Neural crest cell (in vitro differentiated cells): ENCODE results near the gene TRIM63. TPM values are rescaled to one million over a fixed set of nuclear protein-coding genes. Genes with fewer than 3 reads are reported as not detected.

Experiments used
- DNase-seq: peaks from one replicate; pipeline ENCODE4 v3.0.0; 2021; ENCODE audit warnings: low read depth, mixed read lengths, low spot score
- H3K27ac Mint-ChIP-seq: one replicate; pipeline ENCODE4 v1.8.0; 2021; ENCODE audit warnings: mild to moderate bottlenecking, mixed read lengths; ENCODE audit not compliant: unreplicated experiment
- H3K27me3 Mint-ChIP-seq: 2 replicates; pipeline ENCODE4 v1.8.0; 2021; ENCODE audit warnings: low read depth, mild to moderate bottlenecking, mixed read lengths
- H3K36me3 Mint-ChIP-seq: 2 replicates; pipeline ENCODE4 v1.8.0; 2021; ENCODE audit warnings: low read depth, mild to moderate bottlenecking, mixed read lengths
- H3K4me1 Mint-ChIP-seq: 2 replicates; pipeline ENCODE4 v1.8.0; 2021; ENCODE audit warnings: mixed read lengths
- H3K4me3 Mint-ChIP-seq: one replicate; pipeline ENCODE4 v1.8.0; 2021; ENCODE audit warnings: mild to moderate bottlenecking, mixed read lengths
- H3K9me3 Mint-ChIP-seq: 2 replicates; pipeline ENCODE4 v1.8.0; 2021; ENCODE audit warnings: mixed read lengths
- total RNA-seq: library from RNA; stranded (reverse); gene quantifications from 2 replicates; pipeline ENCODE4 v1.2.1, GENCODE V29; 2021
- TF ChIP-seq, protein P1 (sequence below): fragments of 200-600 bp; sonication (generic); conservative IDR thresholded peaks from 2 replicates; pipeline ENCODE4 v1.5.0; 2021; ENCODE audit warnings: antibody characterized with exemption, mild to moderate bottlenecking

TRIM63 gene
- total RNA-seq, 1 donor from 2014 or later = not detected

DNA sequence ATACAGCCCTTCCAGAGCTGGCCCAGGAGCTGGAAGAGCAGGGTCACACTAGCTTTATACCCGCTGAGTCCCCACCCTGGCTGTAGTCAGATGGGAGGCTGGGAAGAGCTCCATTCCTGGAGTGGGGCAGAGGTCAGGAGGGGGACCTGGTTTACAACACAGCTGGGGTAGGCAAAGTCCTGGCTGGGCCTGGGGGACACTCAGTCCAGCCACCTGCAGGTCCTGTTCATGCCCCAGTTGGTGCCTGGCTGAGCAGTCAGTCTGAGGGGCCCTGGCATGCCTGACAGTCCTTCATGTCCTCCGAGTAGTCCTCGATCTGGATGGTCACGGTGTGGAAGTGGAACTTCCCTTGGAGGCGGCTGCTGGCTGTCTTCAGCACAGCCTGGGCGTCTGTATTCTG, 28.5 kb downstream of the TRIM63 start:
- Mint-ChIP-seq H3K36me3 (no peaks in the 10 kb centered on the region), H3K27ac (no peak overlapping the region), H3K9me3 (no peaks in the 10 kb centered on the region), H3K27me3 (peaks cover 20% of the 10 kb centered on the region), H3K4me1 (peaks cover 19% of the 10 kb centered on the region), H3K4me3 (no peak overlapping the region)
- DNase-seq = no peak
- TF ChIP-seq, protein P1, sequence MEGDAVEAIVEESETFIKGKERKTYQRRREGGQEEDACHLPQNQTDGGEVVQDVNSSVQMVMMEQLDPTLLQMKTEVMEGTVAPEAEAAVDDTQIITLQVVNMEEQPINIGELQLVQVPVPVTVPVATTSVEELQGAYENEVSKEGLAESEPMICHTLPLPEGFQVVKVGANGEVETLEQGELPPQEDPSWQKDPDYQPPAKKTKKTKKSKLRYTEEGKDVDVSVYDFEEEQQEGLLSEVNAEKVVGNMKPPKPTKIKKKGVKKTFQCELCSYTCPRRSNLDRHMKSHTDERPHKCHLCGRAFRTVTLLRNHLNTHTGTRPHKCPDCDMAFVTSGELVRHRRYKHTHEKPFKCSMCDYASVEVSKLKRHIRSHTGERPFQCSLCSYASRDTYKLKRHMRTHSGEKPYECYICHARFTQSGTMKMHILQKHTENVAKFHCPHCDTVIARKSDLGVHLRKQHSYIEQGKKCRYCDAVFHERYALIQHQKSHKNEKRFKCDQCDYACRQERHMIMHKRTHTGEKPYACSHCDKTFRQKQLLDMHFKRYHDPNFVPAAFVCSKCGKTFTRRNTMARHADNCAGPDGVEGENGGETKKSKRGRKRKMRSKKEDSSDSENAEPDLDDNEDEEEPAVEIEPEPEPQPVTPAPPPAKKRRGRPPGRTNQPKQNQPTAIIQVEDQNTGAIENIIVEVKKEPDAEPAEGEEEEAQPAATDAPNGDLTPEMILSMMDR = no peak

DNA sequence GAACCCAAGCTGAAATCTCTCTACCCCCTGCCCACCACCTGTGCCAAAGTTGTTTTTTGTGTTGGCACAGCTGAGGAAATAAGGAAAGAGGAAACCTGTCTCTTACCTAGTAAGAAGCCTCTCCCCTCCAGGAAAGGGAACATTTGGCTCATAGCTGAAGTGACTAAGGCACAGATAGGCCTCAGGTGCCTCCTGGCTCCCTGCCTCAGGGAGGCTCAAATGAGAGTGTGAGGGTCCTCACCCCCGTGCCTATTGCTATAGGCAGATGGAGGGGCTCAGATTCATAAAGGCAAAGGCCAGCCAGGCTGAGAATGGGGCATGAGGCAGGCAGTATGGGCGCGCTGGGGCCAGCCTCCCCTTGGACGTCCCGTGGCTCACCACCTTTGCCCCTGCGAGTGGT, 29.0 kb downstream of the TRIM63 start:
- TF ChIP-seq, protein P1 = no peak
- peak overlapping the region; percentile 67 for H3K4me3 Mint-ChIP-seq
- peaks cover 15% of the 10 kb centered on the region for H3K27me3 Mint-ChIP-seq
- H3K4me1 Mint-ChIP-seq = peaks cover 20% of the 10 kb centered on the region
- no peaks in the 10 kb centered on the region for H3K9me3 Mint-ChIP-seq
- no peaks in the 10 kb centered on the region for H3K36me3 Mint-ChIP-seq
- no peak for DNase-seq
- no peak overlapping the region for H3K27ac Mint-ChIP-seq

DNA sequence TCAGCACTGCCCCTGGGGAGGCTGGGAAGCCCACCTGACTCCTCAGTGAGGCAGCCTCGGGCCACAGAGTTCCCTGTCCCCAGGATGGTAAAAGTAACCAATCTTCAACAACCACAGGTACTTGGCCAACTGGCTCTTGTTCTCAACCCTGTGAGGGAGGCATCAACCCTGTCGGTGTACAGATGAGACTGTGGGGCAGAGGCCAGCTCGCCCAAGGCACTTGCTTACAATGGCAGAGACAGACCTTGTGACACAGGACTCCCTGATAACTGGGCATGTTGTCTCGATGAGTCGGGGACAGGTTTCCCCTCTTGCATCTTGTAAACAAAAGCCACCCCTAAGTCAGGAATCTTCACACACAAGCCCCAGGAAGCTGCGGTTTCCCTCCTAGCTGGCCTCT, 29.5 kb downstream of the TRIM63 start:
- DNase-seq = no peak
- Mint-ChIP-seq H3K27ac (peak overlapping the region; percentile 50), H3K27me3 (peaks cover 10% of the 10 kb centered on the region), H3K36me3 (no peaks in the 10 kb centered on the region), H3K9me3 (no peaks in the 10 kb centered on the region), H3K4me3 (peak overlapping the region; percentile 67), H3K4me1 (peaks cover 20% of the 10 kb centered on the region)
- TF ChIP-seq, protein P1 = no peak

DNA sequence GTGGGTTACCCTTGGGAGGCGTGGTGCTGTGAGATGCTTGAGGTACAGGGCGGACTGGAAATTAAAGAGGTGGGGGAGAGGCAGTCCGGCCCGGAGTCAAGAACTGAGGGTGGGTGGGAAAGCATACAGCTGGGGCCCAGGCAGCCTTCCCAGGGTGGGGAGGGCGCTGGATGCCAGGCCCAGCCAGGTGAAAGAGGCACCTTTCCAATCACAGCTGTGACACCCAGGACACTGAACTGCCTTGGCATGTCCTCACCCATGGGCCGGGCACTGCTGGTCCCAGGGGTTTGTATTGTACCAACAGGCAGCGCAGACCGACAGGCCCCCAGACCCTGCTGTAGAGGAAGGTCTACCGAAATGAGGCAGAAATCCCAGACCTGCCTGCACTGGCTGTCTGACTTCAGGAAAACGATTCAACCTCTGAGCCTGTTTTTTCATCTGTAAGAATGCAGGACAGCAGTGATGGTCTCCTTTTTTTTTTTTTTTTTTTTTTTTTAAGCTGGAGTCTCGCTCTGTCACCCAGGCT, 30.6 kb downstream of the TRIM63 start:
- TF ChIP-seq, protein P1 = no peak
- no peak for DNase-seq
- peaks cover 29% of the 10 kb centered on the region for H3K4me1 Mint-ChIP-seq
- no peaks in the 10 kb centered on the region for H3K9me3 Mint-ChIP-seq
- no peaks in the 10 kb centered on the region for H3K36me3 Mint-ChIP-seq
- peaks cover 2% of the 10 kb centered on the region for H3K27me3 Mint-ChIP-seq
- H3K4me3 Mint-ChIP-seq = peak overlapping the region; percentile 31
- H3K27ac Mint-ChIP-seq = no peak overlapping the region

DNA sequence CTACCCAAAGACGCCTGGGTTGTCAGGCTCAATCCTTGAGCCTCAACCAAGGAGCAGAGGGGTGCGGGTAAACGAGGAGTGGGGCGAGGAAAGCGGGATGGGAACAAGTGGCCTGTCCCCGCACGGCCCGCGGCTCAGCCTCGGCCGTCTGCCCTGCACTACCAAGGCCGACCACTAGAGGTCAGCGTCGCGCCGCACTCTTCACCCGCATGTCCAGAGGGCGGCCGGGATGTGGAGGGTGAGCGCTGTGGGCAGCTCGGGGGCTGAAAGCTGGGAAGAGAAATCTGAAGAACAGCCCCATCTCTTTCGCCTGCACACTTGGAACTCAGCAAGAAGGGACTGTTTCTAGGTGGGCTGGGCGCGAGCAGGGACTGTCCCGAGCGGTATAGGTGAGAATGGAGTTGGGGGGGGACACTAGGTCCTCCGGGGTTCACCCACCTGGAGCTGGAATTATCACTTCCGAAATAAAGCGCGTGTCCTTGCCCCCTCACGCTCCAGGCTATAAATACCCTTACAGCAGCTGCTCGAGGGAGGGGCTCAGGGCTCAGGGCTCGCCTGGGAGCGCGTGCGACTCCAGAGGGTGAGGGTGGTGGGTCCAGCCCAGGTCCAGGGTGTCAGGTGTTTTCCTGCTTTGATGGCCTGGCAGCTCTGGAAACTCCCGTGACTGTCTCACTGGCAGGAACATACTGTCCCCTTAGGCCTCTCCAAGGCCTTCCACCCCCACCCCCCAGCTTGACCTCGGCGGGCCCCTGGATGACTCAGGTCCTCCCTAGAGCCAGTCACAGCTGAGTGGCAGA, 31.3 kb downstream of the TRIM63 start:
- Mint-ChIP-seq H3K9me3 (no peaks in the 10 kb centered on the region), H3K4me3 (peak overlapping the region; percentile 97), H3K36me3 (no peaks in the 10 kb centered on the region), H3K27ac (peak overlapping the region; percentile 96), H3K4me1 (peaks cover 29% of the 10 kb centered on the region), H3K27me3 (peaks cover 2% of the 10 kb centered on the region)
- TF ChIP-seq, protein P1 = peak; percentile 99
- DNase-seq = peak; percentile 94
